Stomach (tissue), 9 donors: Measurements from ENCODE around the gene DDX54. TPM values are rescaled to one million over a fixed set of nuclear protein-coding genes. Genes with fewer than 3 reads are reported as not detected.

ENCODE experiments used
- DNase-seq, 2 donors: peaks; one replicate each; pipeline versions ENCODE4 v3.0.0 to v3.0.0-alpha.2; 2013 to 2019
- H3K27ac ChIP-seq, 5 donors: fragments of 200-600 bp in 4 of 5; sonication (generic) in 4 of 5; one replicate each; pipeline ENCODE4 v1.5.1; 2013 to 2019; ENCODE audit warnings: mild to moderate bottlenecking in 1 of 5, moderate library complexity in 1 of 5
- H3K27me3 ChIP-seq, 3 donors: fragments of 200-600 bp; sonication (generic); one replicate each; pipeline ENCODE4 v1.5.1; 2017 to 2019; ENCODE audit warnings: mixed run types in 1 of 3
- H3K36me3 ChIP-seq, 4 donors: fragments of 200-600 bp; sonication (generic); 1 replicate in 3 of 4; 2 replicates in 1 of 4; pipeline ENCODE4 v1.5.1; 2016 to 2019
- H3K4me1 ChIP-seq, 4 donors: fragments of 200-600 bp; sonication (generic); one replicate each; pipeline ENCODE4 v1.5.1; 2016 to 2019
- H3K4me3 ChIP-seq, 4 donors: fragments of 200-600 bp; sonication (generic) in 3 of 4; one replicate each; pipeline ENCODE4 v1.5.1; 2016 to 2019; ENCODE audit warnings: mild to moderate bottlenecking in 1 of 4
- H3K9me3 ChIP-seq, 4 donors: fragments of 200-600 bp; sonication (generic); one replicate each; pipeline ENCODE4 v1.5.1; 2016 to 2019
- EP300 ChIP-seq: sonication (generic); formaldehyde crosslinking; IDR thresholded peaks from one replicate; pipeline ENCODE4 v1.6.1; 2017; ENCODE audit warnings: antibody characterized with exemption
- POLR2A ChIP-seq, 4 donors: fragments of 450-650 bp; IDR thresholded peaks; one replicate each; pipeline ENCODE4 v1.6.1; 2016; ENCODE audit warnings: antibody characterized with exemption in 4 of 4, control low read depth in 2 of 4, mild to moderate bottlenecking in 1 of 4, moderate library complexity in 1 of 4
- POLR2AphosphoS5 ChIP-seq, 3 donors: sonication (generic); formaldehyde crosslinking; IDR thresholded peaks; one replicate each; pipeline ENCODE4 v1.6.1; 2016; ENCODE audit warnings: antibody characterized with exemption in 3 of 3
- WGBS, 5 donors: extraction: QIAGEN DNeasy Blood & Tissue Kit in 3 of 5; methylation state at CpG; one replicate each; pipeline versions ENCODE4 v1.1.5 to v1.1.7; 2013 to 2018; 5-methylcytosine and 5-hydroxymethylcytosine counted together
- intact Hi-C: fragments of 100-400 bp; cut with DNase I; formaldehyde crosslinking; loops from one replicate; pipeline ENCODE4 v1.15.1; 2023; ENCODE audit warnings: low total_unique reads
- polyA plus RNA-seq, 3 donors: library from polyadenylated mRNA; stranded (reverse); fragments of 200-250 nt; gene quantifications; one replicate each; pipeline ENCODE4 v1.2.3, GENCODE V29; 2013
- total RNA-seq, 5 donors: library from RNA; depleted of rRNA; stranded (reverse); fragments of >200 nt; gene quantifications; one replicate each; pipeline versions ENCODE4 v1.1.0 to v1.2.3, GENCODE V29; 2014 to 2016
- TF ChIP-seq, protein P1 (sequence below), 7 experiments: fragments of 450-650 bp in 4 of 7; fragments of 200-600 bp in 3 of 7; sonication (generic) in 3 of 7; IDR thresholded peaks; one replicate each; pipeline ENCODE4 v1.5.1; 2016 to 2019; ENCODE audit warnings: antibody characterized with exemption in 7 of 7, control low read depth in 2 of 7, mild to moderate bottlenecking in 1 of 7
- donor health status: healthy with polysubstance abuse.
- donor health status: Bipolar disorder and iron deficiency.
- donor health status: healthy.

Gene DDX54
- total and polyA plus RNA-seq, 8 donors, result 14.6 to 167 (median 37.9) TPM

DNA sequence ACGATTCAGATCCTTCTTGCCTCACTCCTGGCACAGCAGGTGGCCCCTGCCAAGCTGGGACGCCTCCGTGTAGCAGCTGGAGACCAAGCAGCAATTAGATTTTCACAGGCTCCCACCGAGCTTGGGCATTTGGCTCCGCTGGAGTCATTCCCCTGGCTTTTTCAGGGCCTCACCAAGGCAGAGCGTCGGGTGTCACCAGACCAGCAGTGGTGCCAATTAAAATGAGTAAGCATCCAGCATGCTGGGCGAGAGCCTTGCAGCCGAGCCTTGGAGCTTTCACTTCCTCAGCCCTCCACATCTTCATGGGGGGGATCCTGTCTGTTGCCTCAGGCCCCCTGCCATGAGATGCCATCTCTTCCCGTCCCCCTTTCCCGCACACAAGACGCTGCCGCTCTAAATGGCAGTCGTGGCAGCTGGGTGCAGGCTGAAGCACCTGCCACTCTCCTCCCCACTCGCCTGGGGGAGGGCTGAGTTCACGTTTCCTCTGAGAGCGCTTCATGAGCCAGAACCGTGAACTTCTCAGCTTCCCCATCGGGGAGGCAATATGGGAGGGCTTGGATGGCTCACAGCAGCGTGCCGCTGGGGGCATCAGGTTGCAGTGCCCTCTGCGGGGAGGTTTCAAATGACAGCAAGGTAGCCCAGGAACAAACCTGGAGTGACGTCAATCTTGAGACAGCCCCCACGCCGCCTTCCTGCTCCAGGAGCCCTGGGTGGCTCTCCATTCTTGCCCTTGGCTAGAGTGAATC, 47.7 kb upstream of the DDX54 start:
- WGBS, 5 donors, result 71 to 84% (median 75%) methylated on average over 25 of the region's 25 CpGs
- intact Hi-C loops, result no loop called here

DNA sequence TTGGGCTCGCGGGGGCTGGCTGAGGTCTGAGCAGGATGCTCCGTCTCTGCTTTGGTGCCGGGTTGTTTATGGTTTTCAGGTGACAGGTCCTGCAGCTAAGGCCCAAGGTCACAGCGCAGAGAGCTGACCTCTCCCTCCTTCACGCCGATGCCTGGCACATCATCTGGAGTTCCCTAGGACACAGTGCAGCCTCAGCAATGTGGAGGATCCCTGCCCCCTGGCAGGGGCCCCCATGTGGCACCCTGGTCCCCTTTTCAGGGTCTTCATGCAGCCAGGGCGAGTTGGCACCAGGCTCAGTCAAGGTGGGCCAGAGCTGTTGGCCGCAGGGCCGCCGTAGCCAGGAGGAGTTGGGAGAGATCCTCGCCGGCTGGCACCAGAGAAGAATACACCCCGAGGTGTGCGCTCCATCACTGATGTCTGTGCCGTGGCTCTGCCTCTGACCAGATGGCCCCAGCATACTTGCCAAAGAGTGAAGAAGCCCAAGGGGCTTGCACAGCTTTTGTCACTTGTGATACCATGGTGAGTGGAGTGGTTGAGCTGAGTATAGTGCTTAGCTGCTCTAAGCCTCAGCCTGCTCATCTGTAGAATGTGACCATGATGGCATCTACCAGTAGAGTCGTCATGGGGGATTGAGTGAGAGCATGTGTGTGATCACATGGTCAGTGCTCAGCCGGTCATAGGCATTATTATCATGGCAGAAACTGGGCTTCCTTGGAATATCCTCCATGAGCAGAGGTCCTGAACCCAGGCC, 47.0 kb upstream of the DDX54 start:
- 87 to 93% (median 90%) methylated on average over 18 of the region's 18 CpGs for WGBS, 5 donors
- intact Hi-C loops, result no loop called here
- Histone ChIP-seq H3K27ac (peak overlapping the region in 3 of 5 donors; percentile 47 to 61 (median 59)), H3K4me1 (peaks cover 4 to 81% (median 26%) of the 10 kb centered on the region in 4 donors), H3K4me3 (no peak overlapping the region), H3K36me3 (peaks cover 36 to 82% (median 75%) of the 10 kb centered on the region in 4 donors), H3K27me3 (no peaks in the 10 kb centered on the region), H3K9me3 (no peaks in the 10 kb centered on the region)
- TF ChIP-seq POLR2AphosphoS5 (IDR thresholded peaks at IDR 0.05) (no peak), POLR2A (IDR thresholded peaks at IDR 0.05) (no peak), EP300 (no peak)
- TF ChIP-seq, protein P1, sequence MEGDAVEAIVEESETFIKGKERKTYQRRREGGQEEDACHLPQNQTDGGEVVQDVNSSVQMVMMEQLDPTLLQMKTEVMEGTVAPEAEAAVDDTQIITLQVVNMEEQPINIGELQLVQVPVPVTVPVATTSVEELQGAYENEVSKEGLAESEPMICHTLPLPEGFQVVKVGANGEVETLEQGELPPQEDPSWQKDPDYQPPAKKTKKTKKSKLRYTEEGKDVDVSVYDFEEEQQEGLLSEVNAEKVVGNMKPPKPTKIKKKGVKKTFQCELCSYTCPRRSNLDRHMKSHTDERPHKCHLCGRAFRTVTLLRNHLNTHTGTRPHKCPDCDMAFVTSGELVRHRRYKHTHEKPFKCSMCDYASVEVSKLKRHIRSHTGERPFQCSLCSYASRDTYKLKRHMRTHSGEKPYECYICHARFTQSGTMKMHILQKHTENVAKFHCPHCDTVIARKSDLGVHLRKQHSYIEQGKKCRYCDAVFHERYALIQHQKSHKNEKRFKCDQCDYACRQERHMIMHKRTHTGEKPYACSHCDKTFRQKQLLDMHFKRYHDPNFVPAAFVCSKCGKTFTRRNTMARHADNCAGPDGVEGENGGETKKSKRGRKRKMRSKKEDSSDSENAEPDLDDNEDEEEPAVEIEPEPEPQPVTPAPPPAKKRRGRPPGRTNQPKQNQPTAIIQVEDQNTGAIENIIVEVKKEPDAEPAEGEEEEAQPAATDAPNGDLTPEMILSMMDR (IDR thresholded peaks at IDR 0.05), result no peak
- DNase-seq, result peak in 1 of 2 donors; percentile 15

More for the DNA sequence above, 47.7 kb upstream of the DDX54 start:
- Histone ChIP-seq H3K36me3 (peaks cover 31 to 82% (median 75%) of the 10 kb centered on the region in 4 donors), H3K9me3 (no peaks in the 10 kb centered on the region), H3K27ac (peak overlapping the region in 3 of 5 donors; percentile 47 to 61 (median 59)), H3K4me3 (peak overlapping the region in 1 of 4 donors; percentile 3), H3K27me3 (no peaks in the 10 kb centered on the region), H3K4me1 (peaks cover 4 to 81% (median 26%) of the 10 kb centered on the region in 4 donors)
- DNase-seq, result peak; percentile 25 to 69
- no peak for TF ChIP-seq EP300
- TF ChIP-seq, protein P1 (IDR thresholded peaks at IDR 0.05), result no peak
- no peak for TF ChIP-seq POLR2A (IDR thresholded peaks at IDR 0.05)
- no peak for TF ChIP-seq POLR2AphosphoS5 (IDR thresholded peaks at IDR 0.05)

DNA sequence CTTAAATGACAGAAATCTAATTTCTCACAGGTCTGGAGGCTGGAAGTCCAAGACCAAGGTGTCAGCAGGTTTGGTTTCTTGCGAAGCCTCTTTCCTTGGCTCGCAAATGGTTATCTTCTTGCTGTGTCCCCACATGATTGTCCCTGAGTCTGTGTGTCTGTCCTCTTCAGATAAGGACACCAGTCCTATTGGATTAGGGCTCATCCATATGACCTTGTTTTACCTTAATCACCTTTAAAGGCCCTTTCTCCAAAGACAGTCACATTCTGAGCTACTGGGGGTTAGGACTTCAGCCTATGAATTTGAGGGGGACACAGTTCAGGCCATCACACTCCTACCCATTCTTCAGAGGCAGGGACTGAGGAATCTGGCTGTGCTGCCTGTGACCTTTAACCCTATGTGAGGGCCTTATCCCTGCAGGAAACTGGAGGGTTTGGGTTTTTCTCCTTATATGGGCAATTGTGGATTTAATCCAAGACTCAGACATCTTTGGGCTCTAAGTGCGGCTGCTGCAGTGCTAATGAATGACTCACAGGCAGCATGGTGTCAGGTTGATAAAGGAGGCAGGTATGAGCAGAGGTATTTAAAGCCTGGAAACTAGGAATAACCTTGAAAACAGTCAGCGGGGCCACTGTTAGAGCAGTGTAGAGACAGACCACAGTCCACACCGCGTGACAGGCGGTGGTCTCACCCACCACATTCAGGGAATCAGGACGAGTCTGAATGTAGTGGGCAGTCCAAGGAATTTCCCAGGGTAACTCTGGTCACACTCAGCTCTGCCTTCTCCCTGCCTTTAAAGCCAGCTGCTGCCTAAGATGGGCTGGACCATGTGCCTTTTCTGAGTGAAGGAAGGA, 46.2 kb upstream of the DDX54 start:
- Histone ChIP-seq H3K27me3 (no peaks in the 10 kb centered on the region), H3K9me3 (no peaks in the 10 kb centered on the region), H3K36me3 (peaks cover 36 to 88% (median 82%) of the 10 kb centered on the region in 4 donors), H3K4me1 (peaks cover 4 to 81% (median 26%) of the 10 kb centered on the region in 4 donors), H3K27ac (peak overlapping the region in 2 of 5 donors; percentile 59 to 61), H3K4me3 (no peak overlapping the region)
- TF ChIP-seq EP300 (no peak), POLR2A (IDR thresholded peaks at IDR 0.05) (no peak), POLR2AphosphoS5 (IDR thresholded peaks at IDR 0.05) (no peak)
- TF ChIP-seq, protein P1 (IDR thresholded peaks at IDR 0.05), result no peak
- DNase-seq, result no peak
- intact Hi-C loops, result no loop called here
- 77 to 90% (median 81%) methylated on average over 8 of the region's 8 CpGs for WGBS, 5 donors
